LNCaP clone FGC (cell line): ENCODE measurements around the gene TAPT1.

ENCODE experiments used
- DNase-seq: peaks from one replicate; pipeline ENCODE4 v3.0.0-alpha.2; 2011; ENCODE audit warnings: low read depth
- H3K4me3 ChIP-seq: 2 replicates; pipeline ENCODE4 v1.5.1; 2011; ENCODE audit warnings: mild to moderate bottlenecking, low read depth, low read length, control low read depth
- CTCF ChIP-seq: IDR thresholded peaks from 2 replicates; pipeline ENCODE4 v1.5.1; 2012; ENCODE audit warnings: mild to moderate bottlenecking; ENCODE audit not compliant: control insufficient read depth, insufficient read depth; ENCODE audit errors: extremely low read depth

Gene TAPT1

GRCh38 chr4:16136311-16136710, 90.0 kb downstream of the TAPT1 start:
- no peak overlapping the region for H3K4me3 ChIP-seq
- no peak for DNase-seq
- TF ChIP-seq CTCF = no peak

GRCh38 chr4:16133406-16133805, 92.9 kb downstream of the TAPT1 start:
- H3K4me3 ChIP-seq = no peak overlapping the region
- no peak for DNase-seq
- no peak for TF ChIP-seq CTCF

- TF ChIP-seq CTCF = no peak
- no peak for DNase-seq
- no peak overlapping the region for H3K4me3 ChIP-seq
These were observed 95.0 kb downstream of the TAPT1 start for GRCh38 chr4:16131293-16131692.

GRCh38 chr4:16129336-16129735, 96.9 kb downstream of the TAPT1 start:
- no peak overlapping the region for H3K4me3 ChIP-seq
- DNase-seq = peak; percentile 56
- TF ChIP-seq CTCF = no peak

- H3K4me3 ChIP-seq = no peak overlapping the region
- DNase-seq = no peak
- TF ChIP-seq CTCF = no peak
These were observed 99.6 kb downstream of the TAPT1 start for GRCh38 chr4:16126714-16127113.

- DNase-seq = no peak
- TF ChIP-seq CTCF = no peak
- no peak overlapping the region for H3K4me3 ChIP-seq
These were observed 100.5 kb downstream of the TAPT1 start for GRCh38 chr4:16125571-16126445.

- TF ChIP-seq CTCF = no peak
- H3K4me3 ChIP-seq = no peak overlapping the region
- no peak for DNase-seq
These were observed 102.0 kb downstream of the TAPT1 start for GRCh38 chr4:16124232-16124631.
